Trophoblast cell (in vitro differentiated cells and primary cell): ENCODE results near the gene TADA2B.

Source experiments
- DNase-seq, 2 donors: peaks; one replicate each; pipeline ENCODE4 v3.0.0-alpha.2; 2016
- H2AFZ ChIP-seq: 2 replicates; pipeline ENCODE4 v1.6.1; 2013; ENCODE audit warnings: low read length, moderate library complexity, mild to moderate bottlenecking; ENCODE audit not compliant: insufficient read depth, poor library complexity
- H2AK5ac ChIP-seq: 2 replicates; pipeline ENCODE4 v1.6.1; 2013; ENCODE audit warnings: mild to moderate bottlenecking, low read length
- H2BK120ac ChIP-seq: 2 replicates; pipeline ENCODE4 v1.6.1; 2013; ENCODE audit warnings: low read length, mild to moderate bottlenecking, moderate library complexity; ENCODE audit not compliant: insufficient read depth, poor library complexity
- H2BK12ac ChIP-seq: 2 replicates; pipeline ENCODE4 v1.6.1; 2013; ENCODE audit warnings: mild to moderate bottlenecking, low read length, moderate library complexity
- H2BK5ac ChIP-seq: 2 replicates; pipeline ENCODE4 v1.6.1; 2013; ENCODE audit warnings: low read length, low read depth, moderate library complexity, mild to moderate bottlenecking; ENCODE audit not compliant: poor library complexity
- H3K14ac ChIP-seq: 2 replicates; pipeline ENCODE4 v1.6.1; 2013; ENCODE audit warnings: mild to moderate bottlenecking, low read length
- H3K18ac ChIP-seq: 2 replicates; pipeline ENCODE4 v1.6.1; 2013; ENCODE audit warnings: mild to moderate bottlenecking, low read length
- H3K23ac ChIP-seq: 2 replicates; pipeline ENCODE4 v1.6.1; 2013; ENCODE audit warnings: low read length
- H3K27ac ChIP-seq: 2 replicates; pipeline ENCODE4 v1.5.1; 2013; ENCODE audit warnings: low read depth, mild to moderate bottlenecking, inconsistent platforms, low read length, moderate library complexity
- H3K27me3 ChIP-seq: 2 replicates; pipeline ENCODE4 v1.6.1; 2013; ENCODE audit warnings: inconsistent platforms, mild to moderate bottlenecking, low read length, moderate library complexity; ENCODE audit not compliant: insufficient read depth
- H3K36me3 ChIP-seq, 2 experiments: 1 replicate in 1 of 2; 2 replicates in 1 of 2; pipeline ENCODE4 v1.6.1; 2013; ENCODE audit warnings: low read length in 2 of 2, mild to moderate bottlenecking in 2 of 2, moderate library complexity in 1 of 2; ENCODE audit not compliant: insufficient read depth in 2 of 2, control insufficient read depth in 1 of 2
- H3K4ac ChIP-seq: 2 replicates; pipeline ENCODE4 v1.6.1; 2013; ENCODE audit warnings: low read depth, mild to moderate bottlenecking, low read length, moderate library complexity
- H3K4me1 ChIP-seq, 2 experiments: 1 replicate in 1 of 2; 2 replicates in 1 of 2; pipeline ENCODE4 v1.6.1; 2013; ENCODE audit warnings: low read length in 2 of 2, mild to moderate bottlenecking in 2 of 2, moderate library complexity in 1 of 2; ENCODE audit not compliant: insufficient read depth in 2 of 2, control insufficient read depth in 1 of 2
- H3K4me2 ChIP-seq: 2 replicates; pipeline ENCODE4 v1.6.1; 2013; ENCODE audit warnings: inconsistent platforms, mild to moderate bottlenecking, low read length, moderate library complexity
- H3K4me3 ChIP-seq: 2 replicates; pipeline ENCODE4 v1.5.1; 2013; ENCODE audit warnings: mild to moderate bottlenecking, low read depth, low read length, inconsistent platforms
- H3K79me1 ChIP-seq: one replicate; pipeline ENCODE4 v1.6.1; 2013; ENCODE audit warnings: low read length
- H3K79me2 ChIP-seq: 2 replicates; pipeline ENCODE4 v1.6.1; 2013; ENCODE audit warnings: low read length, mild to moderate bottlenecking; ENCODE audit not compliant: control insufficient read depth, insufficient read depth, poor library complexity
- H3K9ac ChIP-seq: 2 replicates; pipeline ENCODE4 v1.6.1; 2013; ENCODE audit warnings: mild to moderate bottlenecking, low read length
- H3K9me3 ChIP-seq: 2 replicates; pipeline ENCODE4 v1.6.1; 2013; ENCODE audit warnings: low read depth, mild to moderate bottlenecking, control low read depth, inconsistent platforms, low read length; ENCODE audit not compliant: insufficient read depth
- H4K12ac ChIP-seq: 2 replicates; pipeline ENCODE4 v1.6.1; 2013; ENCODE audit warnings: low read depth, mild to moderate bottlenecking, low read length, moderate library complexity
- H4K8ac ChIP-seq: 2 replicates; pipeline ENCODE4 v1.6.1; 2013; ENCODE audit warnings: low read depth, mild to moderate bottlenecking, low read length, moderate library complexity
- H4K91ac ChIP-seq: one replicate; pipeline ENCODE4 v1.6.1; 2013; ENCODE audit warnings: low read depth, mild to moderate bottlenecking, low read length, moderate library complexity
- WGBS: extraction: QIAGEN DNeasy Blood & Tissue Kit; methylation state at CpG from one replicate; pipeline ENCODE4 v1.1.7; 2013; ENCODE audit warnings: missing lambda C conversion rate; ENCODE audit not compliant: insufficient read length, insufficient coverage; ENCODE audit errors: extremely low coverage; 5-methylcytosine and 5-hydroxymethylcytosine counted together

The TADA2B gene

DNA sequence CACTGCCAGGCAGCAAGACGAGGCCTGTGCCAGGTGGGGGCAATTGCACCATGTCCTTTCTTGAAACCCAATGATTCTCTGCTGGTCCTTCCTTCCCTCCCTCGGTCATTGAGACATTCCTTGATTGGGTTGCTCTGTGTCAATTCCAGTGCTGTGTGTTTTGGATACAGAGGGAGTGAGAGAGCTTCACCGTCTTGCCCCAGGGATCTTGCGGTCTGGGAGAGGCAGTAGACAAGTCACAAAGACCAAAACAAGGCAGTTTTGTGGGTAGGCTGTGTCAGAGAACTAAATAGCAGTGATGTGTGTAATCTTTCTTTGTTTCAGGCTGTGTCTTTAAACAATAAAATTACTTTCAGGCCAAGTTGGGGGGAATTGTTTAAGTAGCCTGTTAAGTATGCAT lies 38.8 kb upstream of the TADA2B start:
- no peak overlapping the region for H2BK12ac ChIP-seq
- H3K27me3 ChIP-seq = no peaks in the 10 kb centered on the region
- no peak overlapping the region for H2BK5ac ChIP-seq
- no peak overlapping the region for H2BK120ac ChIP-seq
- H2AFZ ChIP-seq = no peak overlapping the region
- no peak overlapping the region for H3K14ac ChIP-seq
- no peaks in the 10 kb centered on the region for H3K79me1 ChIP-seq
- H3K79me2 ChIP-seq = no peaks in the 10 kb centered on the region
- H3K27ac ChIP-seq = no peak overlapping the region
- no peak overlapping the region for H3K9ac ChIP-seq
- H3K23ac ChIP-seq = no peak overlapping the region
- peaks cover 43% of the 10 kb centered on the region in 2 experiments for H3K36me3 ChIP-seq
- H3K4ac ChIP-seq = no peak overlapping the region
- H4K91ac ChIP-seq = no peak overlapping the region
- H3K4me2 ChIP-seq = no peak overlapping the region
- WGBS = no CpG with 5 or more reads among the region's 4 CpGs
- H3K4me3 ChIP-seq = no peak overlapping the region
- H3K18ac ChIP-seq = no peak overlapping the region
- H4K12ac ChIP-seq = no peak overlapping the region
- no peak for DNase-seq
- H3K4me1 ChIP-seq = peaks cover 0 to under 1% of the 10 kb centered on the region in 2 experiments
- no peak overlapping the region for H2AK5ac ChIP-seq
- H4K8ac ChIP-seq = no peak overlapping the region
- H3K9me3 ChIP-seq = no peaks in the 10 kb centered on the region

- Histone ChIP-seq H3K23ac (no peak overlapping the region), H3K36me3 (peaks cover 33 to 42% of the 10 kb centered on the region in 2 experiments), H2BK120ac (no peak overlapping the region), H4K91ac (no peak overlapping the region), H2AFZ (no peak overlapping the region), H3K27ac (no peak overlapping the region), H3K4me1 (no peaks in the 10 kb centered on the region), H3K4me2 (no peak overlapping the region), H3K4ac (no peak overlapping the region), H3K9me3 (no peaks in the 10 kb centered on the region), H3K9ac (no peak overlapping the region), H2BK5ac (no peak overlapping the region), H3K79me2 (no peaks in the 10 kb centered on the region), H3K4me3 (no peak overlapping the region), H3K14ac (no peak overlapping the region), H3K79me1 (no peaks in the 10 kb centered on the region), H3K27me3 (no peaks in the 10 kb centered on the region), H3K18ac (no peak overlapping the region), H2BK12ac (no peak overlapping the region), H4K8ac (no peak overlapping the region), H2AK5ac (no peak overlapping the region), H4K12ac (no peak overlapping the region)
- WGBS = no CpG with 5 or more reads among the region's 4 CpGs
- DNase-seq = no peak
These were observed 37.6 kb upstream of the TADA2B start for GRCh38 chr4:7005571-7005970.

DNA sequence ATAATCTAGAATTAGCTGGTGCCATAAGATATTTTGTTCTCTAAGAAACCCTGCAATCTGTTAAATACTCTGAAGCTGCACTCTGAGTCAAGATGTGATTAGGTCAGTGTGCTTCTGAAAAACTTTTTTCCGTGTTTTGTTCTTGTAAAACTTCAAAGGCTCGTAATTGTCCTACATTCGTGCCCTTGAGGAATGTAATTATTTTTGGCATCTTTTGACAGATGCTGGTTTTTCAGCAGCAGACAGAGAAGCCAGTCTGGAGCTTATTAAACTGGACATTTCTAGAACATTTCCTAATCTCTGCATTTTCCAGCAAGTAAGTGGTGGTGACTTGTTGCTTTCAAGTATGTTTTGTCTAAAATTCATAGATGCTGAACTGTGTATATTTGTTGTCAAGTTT lies 36.8 kb upstream of the TADA2B start:
- no CpG with 5 or more reads among the region's 3 CpGs for WGBS
- no peak overlapping the region for H3K4me2 ChIP-seq
- no peaks in the 10 kb centered on the region for H3K27me3 ChIP-seq
- no peaks in the 10 kb centered on the region for H3K9me3 ChIP-seq
- H2BK120ac ChIP-seq = no peak overlapping the region
- no peak overlapping the region for H4K8ac ChIP-seq
- H3K79me1 ChIP-seq = no peaks in the 10 kb centered on the region
- H3K9ac ChIP-seq = no peak overlapping the region
- H3K36me3 ChIP-seq = peaks cover 29 to 39% of the 10 kb centered on the region in 2 experiments
- DNase-seq = no peak
- no peaks in the 10 kb centered on the region for H3K79me2 ChIP-seq
- H4K12ac ChIP-seq = no peak overlapping the region
- H3K23ac ChIP-seq = no peak overlapping the region
- H2AFZ ChIP-seq = no peak overlapping the region
- no peak overlapping the region for H2BK5ac ChIP-seq
- H2BK12ac ChIP-seq = no peak overlapping the region
- no peak overlapping the region for H3K14ac ChIP-seq
- no peak overlapping the region for H3K18ac ChIP-seq
- no peak overlapping the region for H3K27ac ChIP-seq
- no peaks in the 10 kb centered on the region for H3K4me1 ChIP-seq
- H2AK5ac ChIP-seq = no peak overlapping the region
- no peak overlapping the region for H3K4me3 ChIP-seq
- H4K91ac ChIP-seq = no peak overlapping the region
- H3K4ac ChIP-seq = no peak overlapping the region

GRCh38 chr4:7007142-7007907 lies 35.8 kb upstream of the TADA2B start:
- Histone ChIP-seq H3K27ac (no peak overlapping the region), H3K4me3 (no peak overlapping the region), H4K12ac (no peak overlapping the region), H3K4me2 (no peak overlapping the region), H3K9ac (no peak overlapping the region), H3K23ac (no peak overlapping the region), H2BK5ac (no peak overlapping the region), H4K91ac (no peak overlapping the region), H2BK12ac (no peak overlapping the region), H2BK120ac (no peak overlapping the region), H4K8ac (no peak overlapping the region), H3K79me2 (no peaks in the 10 kb centered on the region), H3K36me3 (peaks cover 24 to 33% of the 10 kb centered on the region in 2 experiments), H3K79me1 (no peaks in the 10 kb centered on the region), H3K27me3 (no peaks in the 10 kb centered on the region), H3K4me1 (no peaks in the 10 kb centered on the region), H3K14ac (no peak overlapping the region), H2AK5ac (no peak overlapping the region), H3K4ac (no peak overlapping the region), H3K9me3 (no peaks in the 10 kb centered on the region), H2AFZ (no peak overlapping the region), H3K18ac (no peak overlapping the region)
- no CpG with 5 or more reads among the region's 12 CpGs for WGBS
- no peak for DNase-seq
